Sigmoid colon (tissue), 7 donors: ENCODE results near the gene ZNF76. TPM values are rescaled to one million over a fixed set of nuclear protein-coding genes. Genes with fewer than 3 reads are reported as not detected.

ENCODE experiments used
- DNase-seq: peaks from one replicate; pipeline ENCODE4 v3.0.0-alpha.2; 2019
- H3K27ac ChIP-seq, 4 donors: fragments of 200-600 bp; sonication (generic); one replicate each; pipeline ENCODE4 v1.5.1; 2016 to 2019; ENCODE audit warnings: mild to moderate bottlenecking in 1 of 4
- H3K27me3 ChIP-seq, 3 donors: fragments of 200-600 bp; sonication (generic); one replicate each; pipeline ENCODE4 v1.5.1; 2019; ENCODE audit warnings: mild to moderate bottlenecking in 1 of 3
- H3K36me3 ChIP-seq, 4 donors: fragments of 200-600 bp; sonication (generic); one replicate each; pipeline ENCODE4 v1.5.1; 2016 to 2019
- H3K4me1 ChIP-seq, 4 donors: fragments of 200-600 bp; sonication (generic); one replicate each; pipeline ENCODE4 v1.5.1; 2017 to 2019
- H3K4me3 ChIP-seq, 4 donors: fragments of 200-600 bp; sonication (generic); one replicate each; pipeline ENCODE4 v1.5.1; 2017 to 2019; ENCODE audit warnings: mild to moderate bottlenecking in 2 of 4, moderate library complexity in 1 of 4
- H3K9me3 ChIP-seq, 4 donors: fragments of 200-600 bp in 3 of 4; sonication (generic) in 3 of 4; one replicate each; pipeline versions ENCODE4 v1.5.1 to v1.6.1; 2013 to 2019
- CTCF ChIP-seq, 4 experiments: fragments of 450-650 bp in 3 of 4; fragments of 200-600 bp in 1 of 4; IDR thresholded peaks; one replicate each; pipeline ENCODE4 v1.5.1; 2016 to 2019; ENCODE audit warnings: antibody characterized with exemption in 4 of 4, mild to moderate bottlenecking in 3 of 4, moderate library complexity in 2 of 4
- EP300 ChIP-seq, 4 donors: sonication (generic); formaldehyde crosslinking; IDR thresholded peaks; one replicate each; pipeline ENCODE4 v1.6.1; 2017; ENCODE audit warnings: antibody characterized with exemption in 4 of 4
- POLR2A ChIP-seq, 2 donors: fragments of 450-650 bp; IDR thresholded peaks; one replicate each; pipeline ENCODE4 v1.6.1; 2016; ENCODE audit warnings: antibody characterized with exemption in 2 of 2, mild to moderate bottlenecking in 2 of 2, moderate library complexity in 2 of 2
- POLR2AphosphoS5 ChIP-seq, 4 donors: sonication (generic); formaldehyde crosslinking; IDR thresholded peaks; one replicate each; pipeline ENCODE4 v1.6.1; 2017; ENCODE audit warnings: antibody characterized with exemption in 4 of 4
- WGBS, 2 donors: extraction: QIAGEN DNeasy Blood & Tissue Kit; methylation state at CpG; one replicate each; pipeline ENCODE4 v1.1.7; 2013; 5-methylcytosine and 5-hydroxymethylcytosine counted together
- intact Hi-C: fragments of 100-400 bp; cut with DNase I; formaldehyde crosslinking; loops from one replicate; pipeline ENCODE4 v1.15.1; 2023
- polyA plus RNA-seq, 3 donors: library from polyadenylated mRNA; stranded (reverse); fragments of 200-250 nt; gene quantifications; one replicate each; pipeline ENCODE4 v1.2.3, GENCODE V29; 2013
- total RNA-seq, 4 donors: library from RNA; depleted of rRNA; stranded (reverse); fragments of >200 nt; gene quantifications; one replicate each; pipeline ENCODE4 v1.1.0, GENCODE V29; 2016
- donor health status: healthy with polysubstance abuse.
- donor health status: Bipolar disorder and iron deficiency.
- donor health status: healthy.

Gene ZNF76
- total and polyA plus RNA-seq, 7 donors: 14.3 to 59.8 (median 29.3) TPM

- intact Hi-C loops: loop anchor here (5.0 kb wide), 1 partner anchor 47 kb away; the partner anchor contains the start of gene PPARD
- TF ChIP-seq POLR2A (IDR thresholded peaks at IDR 0.05) (no peak), POLR2AphosphoS5 (IDR thresholded peaks at IDR 0.05) (no peak), EP300 (IDR thresholded peaks at IDR 0.05) (no peak), CTCF (IDR thresholded peaks at IDR 0.05) (no peak)
- DNase-seq: peak; percentile 52
- WGBS, 2 donors: 61 to 68% methylated on average over 3 of the region's 3 CpGs
- Histone ChIP-seq H3K4me3 (no peak overlapping the region), H3K27me3 (no peaks in the 10 kb centered on the region), H3K27ac (no peak overlapping the region), H3K4me1 (peaks cover 0 to 14% (median 13%) of the 10 kb centered on the region in 4 donors), H3K36me3 (peaks cover 20 to 49% (median 22%) of the 10 kb centered on the region in 4 donors), H3K9me3 (no peaks in the 10 kb centered on the region)
Measured at GRCh38 chr6:35295521-35296315, 36.2 kb downstream of the ZNF76 start.

GRCh38 chr6:35296931-35297600, 37.5 kb downstream of the ZNF76 start:
- no peaks in the 10 kb centered on the region for H3K27me3 ChIP-seq
- 58 to 60% methylated on average over 6 of the region's 6 CpGs for WGBS, 2 donors
- intact Hi-C loops: loop anchor here (5.0 kb wide), 1 partner anchor 45 kb away; the partner anchor contains the start of gene PPARD
- H3K4me3 ChIP-seq: no peak overlapping the region
- peaks cover 0 to 14% (median 13%) of the 10 kb centered on the region in 4 donors for H3K4me1 ChIP-seq
- no peaks in the 10 kb centered on the region for H3K9me3 ChIP-seq
- peak; percentile 49 for DNase-seq
- peak overlapping the region in 3 of 4 donors; percentile 39 to 54 (median 48) for H3K27ac ChIP-seq
- H3K36me3 ChIP-seq: peaks cover 8 to 36% (median 12%) of the 10 kb centered on the region in 4 donors
- TF ChIP-seq EP300 (IDR thresholded peaks at IDR 0.05) (no peak), POLR2AphosphoS5 (IDR thresholded peaks at IDR 0.05) (no peak), POLR2A (IDR thresholded peaks at IDR 0.05) (no peak), CTCF (IDR thresholded peaks at IDR 0.05) (no peak)

GRCh38 chr6:35297601-35298481, 38.3 kb downstream of the ZNF76 start, which contains the start of gene DEF6:
TSS of gene DEF6 (plus strand) at chr6:35297818. CDS start at chr6:35297857, 39 bp downstream.
- WGBS, 2 donors: 7 to 11% methylated on average over 35 of the region's 35 CpGs
- Histone ChIP-seq H3K27ac (peak within 1 kb of the TSS; percentile 39 to 54 (median 48)), H3K36me3 (peaks cover 0 to 28% (median 8%) of the 10 kb centered on the region in 4 donors), H3K9me3 (no peaks in the 10 kb centered on the region), H3K27me3 (no peaks in the 10 kb centered on the region), H3K4me3 (peak within 1 kb of the TSS in 3 of 4 donors; percentile 24 to 42 (median 41)), H3K4me1 (peaks cover 0 to 14% (median 13%) of the 10 kb centered on the region in 4 donors)
- intact Hi-C loops: loop anchor here (5.0 kb wide), 1 partner anchor 44 kb away; the partner anchor contains the start of gene PPARD
- TF ChIP-seq POLR2A (IDR thresholded peaks at IDR 0.05) (no peak), EP300 (IDR thresholded peaks at IDR 0.05) (no peak), CTCF (IDR thresholded peaks at IDR 0.05) (peak; percentile 29 to 49 (median 40)), POLR2AphosphoS5 (IDR thresholded peaks at IDR 0.05) (peak in 3 of 4 donors; percentile 32 to 52 (median 46))
- peak; percentile 90 for DNase-seq

- WGBS, 2 donors: 57 to 83% methylated on average over 6 of the region's 6 CpGs
- TF ChIP-seq POLR2A (IDR thresholded peaks at IDR 0.05) (no peak), POLR2AphosphoS5 (IDR thresholded peaks at IDR 0.05) (no peak), EP300 (IDR thresholded peaks at IDR 0.05) (no peak), CTCF (IDR thresholded peaks at IDR 0.05) (no peak)
- no peaks in the 10 kb centered on the region for H3K27me3 ChIP-seq
- intact Hi-C loops: loop anchor here (5.0 kb wide), 1 partner anchor 44 kb away; the partner anchor contains the start of gene PPARD
- peak overlapping the region in 1 of 4 donors; percentile 39 for H3K27ac ChIP-seq
- peak; percentile 34 for DNase-seq
- no peaks in the 10 kb centered on the region for H3K9me3 ChIP-seq
- H3K36me3 ChIP-seq: peaks cover 0 to 20% (median 5%) of the 10 kb centered on the region in 4 donors
- peaks cover 0 to 14% (median 13%) of the 10 kb centered on the region in 4 donors for H3K4me1 ChIP-seq
- H3K4me3 ChIP-seq: peak overlapping the region in 1 of 4 donors; percentile 41
Measured at GRCh38 chr6:35298625-35299140, 39.1 kb downstream of the ZNF76 start.
